Ureter (tissue), 1 donor: ENCODE measurements around the gene PXYLP1. TPM values are rescaled to one million over a fixed set of nuclear protein-coding genes. Genes with fewer than 3 reads are reported as not detected.

ENCODE experiments used
- total RNA-seq: library from RNA; stranded (reverse); gene quantifications from one replicate; pipeline ENCODE4 v1.2.4, GENCODE V29; 2023
- donor health status: DM: yes; HTN: yes; CAD: no.

Gene PXYLP1
- total RNA-seq, 1 donor from 2014 or later = 26.3 TPM

Other genes with a start within 250 kb of the PXYLP1 start
- 0.47 TPM for gene SPSB4, start 180.5 kb upstream of the PXYLP1 start, total RNA-seq
- 121 TPM for gene ZBTB38, start 136.7 kb downstream of the PXYLP1 start, total RNA-seq